A549 (cell line): ENCODE results near the gene DENND6B.

ENCODE experiments used
- CBX2 ChIP-seq: fragments of 200-600 bp; sonication (generic); IDR thresholded peaks from 2 replicates; pipeline ENCODE4 v1.6.1; 2016; ENCODE audit warnings: low read depth, mild to moderate bottlenecking, borderline replicate concordance
- CEBPB ChIP-seq, 2 experiments: fragments of >200 bp in 1 of 2; sonication (Bioruptor Twin) in 1 of 2; formaldehyde crosslinking in 1 of 2; IDR thresholded peaks; 2 replicates each; pipeline ENCODE4 v1.6.1; 2012 to 2016
- CTCF ChIP-seq: fragments of >200 bp; sonication (Bioruptor Twin); formaldehyde crosslinking; IDR thresholded peaks from 3 replicates; pipeline ENCODE4 v1.5.1; 2016
- EP300 ChIP-seq, 2 experiments: fragments of >200 bp; sonication (Bioruptor Twin); formaldehyde crosslinking; IDR thresholded peaks; 2 replicates in 1 of 2; 3 replicates in 1 of 2; pipeline ENCODE4 v1.6.1; 2016 to 2017
- KDM1A ChIP-seq: fragments of 200-600 bp; sonication (generic); IDR thresholded peaks from 2 replicates; pipeline ENCODE4 v1.6.1; 2016; ENCODE audit warnings: low read depth, mild to moderate bottlenecking
- POLR2A ChIP-seq: IDR thresholded peaks from 2 replicates; pipeline ENCODE4 v1.6.1; 2012; ENCODE audit warnings: mild to moderate bottlenecking, low read length
- RAD21 ChIP-seq, 2 experiments: fragments of >200 bp in 1 of 2; sonication (Bioruptor Twin) in 1 of 2; formaldehyde crosslinking in 1 of 2; IDR thresholded peaks in 1 of 2; conservative IDR thresholded peaks in 1 of 2; 2 replicates in 1 of 2; 3 replicates in 1 of 2; pipeline ENCODE4 v1.6.1; 2012 to 2018; ENCODE audit warnings: inconsistent platforms in 1 of 2

- TF ChIP-seq EP300 (IDR thresholded peaks at IDR 0.05) (no peak), CTCF (no peak), KDM1A (no peak), POLR2A (no peak), CEBPB (IDR thresholded peaks at IDR 0.05) (no peak), CBX2 (no peak), RAD21 (conservative IDR thresholded peaks at IDR 0.05 in 1 of 2, IDR thresholded peaks at IDR 0.05 in 1 of 2) (no peak)
Measured at GRCh38 chr22:50282361-50283155, 44.3 kb downstream of the DENND6B start.
